Measurements from ENCODE around the gene LSM10. TPM values are rescaled to one million over a fixed set of nuclear protein-coding genes. Genes with fewer than 3 reads are reported as not detected.
A peak's percentile ranks its signal among the peaks of the same experiment; 100 is the strongest.

The LSM10 gene
- total RNA-seq, 2 experiments from 2014 or later, result 43.8 to 46.2 TPM

GRCh38 chr1:36390411-36390810 is 7.3 kb downstream of the LSM10 start:
- H3K4me3 Mint-ChIP-seq, result no peak overlapping the region
- peak overlapping the region; percentile 57 for H3K27ac Mint-ChIP-seq
- peaks cover 40% of the 10 kb centered on the region for H3K36me3 Mint-ChIP-seq (ENCODE audit: low read depth)
- no peaks in the 10 kb centered on the region for H3K27me3 Mint-ChIP-seq
- intact Hi-C loops (cut with micrococcal nuclease), result no loop called here
- no peak for TF ChIP-seq CTCF (IDR thresholded peaks at IDR 0.05)
- ChIA-PET POLR2A (interaction anchor here (0.9 kb wide), 1 partner anchor 10 kb away, joined by 3 read pairs; no protein-coding TSS in a partner anchor), CTCF (no interaction called here)
- no peaks in the 10 kb centered on the region for H3K9me3 Mint-ChIP-seq
- no peak for DNase-seq
- peaks cover 20% of the 10 kb centered on the region for H3K4me1 Mint-ChIP-seq (ENCODE audit: low read depth)
- ATAC-seq, result no peak

- TF ChIP-seq CTCF (IDR thresholded peaks at IDR 0.05), result no peak
- Mint-ChIP-seq H3K4me1 (ENCODE audit: low read depth) (peaks cover 19% of the 10 kb centered on the region), H3K9me3 (no peaks in the 10 kb centered on the region), H3K4me3 (no peak overlapping the region), H3K36me3 (ENCODE audit: low read depth) (peaks cover 39% of the 10 kb centered on the region), H3K27ac (peak overlapping the region; percentile 57), H3K27me3 (no peaks in the 10 kb centered on the region)
- CTCF ChIA-PET, result interaction anchor here (1.4 kb wide), 1 partner anchor 240 kb away, joined by 3 read pairs; the partner anchor contains the start of gene TRAPPC3
- intact Hi-C loops (cut with micrococcal nuclease), result no loop called here
- ATAC-seq (no peak), DNase-seq (no peak)
- POLR2A ChIA-PET, result interaction anchor here (2.0 kb wide), 1 partner anchor 8 kb away, joined by 18 read pairs; the partner anchor contains the start of gene LSM10
Observed at GRCh38 chr1:36389999-36390398, 7.7 kb downstream of the LSM10 start.

- POLR2A ChIA-PET, result interaction anchor here (1.3 to 2.0 kb wide), 2 partner anchors 9 to 11 kb away, joined by 6 to 18 read pairs; partner anchors contain the start of gene LSM10
- ATAC-seq (no peak), DNase-seq (no peak)
- H3K36me3 Mint-ChIP-seq (ENCODE audit: low read depth), result peaks cover 38% of the 10 kb centered on the region
- no peak for TF ChIP-seq CTCF (IDR thresholded peaks at IDR 0.05)
- H3K4me1 Mint-ChIP-seq (ENCODE audit: low read depth), result peaks cover 23% of the 10 kb centered on the region
- no peaks in the 10 kb centered on the region for H3K27me3 Mint-ChIP-seq
- no peak overlapping the region for H3K4me3 Mint-ChIP-seq
- intact Hi-C loops (cut with micrococcal nuclease), result no loop called here
- H3K9me3 Mint-ChIP-seq, result no peaks in the 10 kb centered on the region
- H3K27ac Mint-ChIP-seq, result peak overlapping the region; percentile 44
- CTCF ChIA-PET, result interaction anchor here (0.6 to 1.4 kb wide), 2 partner anchors 31 to 240 kb away, joined by 3 read pairs; partner anchors contain the start of gene TRAPPC3
Observed at GRCh38 chr1:36389261-36389660, 8.4 kb downstream of the LSM10 start.

- no peaks in the 10 kb centered on the region for H3K9me3 Mint-ChIP-seq
- peak; percentile 27 for DNase-seq
Observed at GRCh38 chr1:36387141-36387949, 10.4 kb downstream of the LSM10 start.

More at GRCh38 chr1:36387141-36387949, 10.4 kb downstream of the LSM10 start:
- intact Hi-C loops (cut with micrococcal nuclease), result no loop called here
- TF ChIP-seq CTCF (IDR thresholded peaks at IDR 0.05), result no peak
- CTCF ChIA-PET, result interaction anchor here (0.9 to 1.9 kb wide), 12 partner anchors 9 to 237 kb away, joined by 3 to 15 read pairs (median 5); no protein-coding TSS in a partner anchor
- Mint-ChIP-seq H3K4me1 (ENCODE audit: low read depth) (peaks cover 38% of the 10 kb centered on the region), H3K4me3 (peak overlapping the region; percentile 80), H3K36me3 (ENCODE audit: low read depth) (peaks cover 30% of the 10 kb centered on the region), H3K27me3 (no peaks in the 10 kb centered on the region), H3K27ac (peak overlapping the region; percentile 98)
- POLR2A ChIA-PET, result interaction anchor here (0.7 to 4.4 kb wide), 22 partner anchors 10 to 456 kb away, joined by 3 to 119 read pairs (median 4); partner anchors contain the start of genes AGO3, EVA1B, LSM10 and MAP7D1
- ATAC-seq, result no peak

Measured in activated CD8-positive, alpha-beta T cell treated with anti-CD3 and anti-CD28 coated beads for 36 hours (primary cell).